GM10847 (cell line): Measurements from ENCODE around the gene METRN.

ENCODE experiments used
- POLR2A ChIP-seq: IDR thresholded peaks from 2 replicates; pipeline ENCODE4 v1.6.1; 2011; ENCODE audit not compliant: insufficient read length; ENCODE audit errors: extremely low read depth

METRN gene

GRCh38 chr16:709566-710499 lies 5.1 kb upstream of the METRN start:
- no peak for TF ChIP-seq POLR2A

GRCh38 chr16:710500-711075 lies 4.3 kb upstream of the METRN start:
- TF ChIP-seq POLR2A, result no peak

GRCh38 chr16:711084-711483 lies 3.8 kb upstream of the METRN start:
- no peak for TF ChIP-seq POLR2A

- no peak for TF ChIP-seq POLR2A
These were observed 3.2 kb upstream of the METRN start for GRCh38 chr16:711548-712320.

GRCh38 chr16:714079-714478 lies 839 bp upstream of the METRN start:
- no peak for TF ChIP-seq POLR2A

- no peak for TF ChIP-seq POLR2A
These were observed 720 bp downstream of the METRN start for GRCh38 chr16:715477-716199.

GRCh38 chr16:716200-716568 lies 1.3 kb downstream of the METRN start:
- TF ChIP-seq POLR2A, result no peak

- no peak for TF ChIP-seq POLR2A
These were observed 1.9 kb downstream of the METRN start for GRCh38 chr16:716768-717325.

GRCh38 chr16:717450-718245 lies 2.7 kb downstream of the METRN start:
- TF ChIP-seq POLR2A, result no peak

- no peak for TF ChIP-seq POLR2A
These were observed 3.5 kb downstream of the METRN start for GRCh38 chr16:718389-718788.

GRCh38 chr16:718922-719321 lies 4.0 kb downstream of the METRN start:
- no peak for TF ChIP-seq POLR2A

GRCh38 chr16:719815-720446 lies 5.0 kb downstream of the METRN start:
- no peak for TF ChIP-seq POLR2A

GRCh38 chr16:720447-720989 lies 5.6 kb downstream of the METRN start:
- no peak for TF ChIP-seq POLR2A
